Testis (tissue), 2 donors: Measurements from ENCODE around the gene ACY1.

Experiments used
- POLR2A ChIP-seq: fragments of 450-650 bp; IDR thresholded peaks from one replicate; pipeline ENCODE4 v1.6.1; 2017; ENCODE audit warnings: antibody characterized with exemption, mild to moderate bottlenecking, moderate library complexity
- TF ChIP-seq, protein P1 (sequence below), 3 experiments: fragments of 450-650 bp in 2 of 3; fragments of 200-600 bp in 1 of 3; sonication (generic) in 1 of 3; IDR thresholded peaks; one replicate each; pipeline ENCODE4 v1.5.1; 2016 to 2019; ENCODE audit warnings: antibody characterized with exemption in 3 of 3, mild to moderate bottlenecking in 2 of 3, moderate library complexity in 1 of 3

DNA sequence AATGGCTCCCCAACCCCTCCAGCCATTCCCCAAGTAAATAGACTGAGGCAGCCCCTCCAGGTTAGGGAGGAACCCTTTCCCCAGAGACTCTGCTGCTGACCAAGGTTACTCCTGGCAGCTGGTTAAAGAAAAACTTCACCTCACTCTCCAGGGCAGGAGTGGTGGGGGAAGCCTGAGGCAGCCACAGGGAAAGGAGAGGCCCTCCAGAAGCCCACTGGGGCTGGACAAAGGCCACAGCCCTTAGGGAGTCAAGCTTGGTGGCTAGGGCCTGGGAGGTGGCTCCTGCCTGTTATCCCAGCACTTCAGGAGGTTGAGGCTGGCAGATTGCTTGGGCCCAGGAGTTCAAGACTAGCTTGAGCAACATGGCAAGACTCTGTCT, 923 bp downstream of the ACY1 start:
- TF ChIP-seq, protein P1, sequence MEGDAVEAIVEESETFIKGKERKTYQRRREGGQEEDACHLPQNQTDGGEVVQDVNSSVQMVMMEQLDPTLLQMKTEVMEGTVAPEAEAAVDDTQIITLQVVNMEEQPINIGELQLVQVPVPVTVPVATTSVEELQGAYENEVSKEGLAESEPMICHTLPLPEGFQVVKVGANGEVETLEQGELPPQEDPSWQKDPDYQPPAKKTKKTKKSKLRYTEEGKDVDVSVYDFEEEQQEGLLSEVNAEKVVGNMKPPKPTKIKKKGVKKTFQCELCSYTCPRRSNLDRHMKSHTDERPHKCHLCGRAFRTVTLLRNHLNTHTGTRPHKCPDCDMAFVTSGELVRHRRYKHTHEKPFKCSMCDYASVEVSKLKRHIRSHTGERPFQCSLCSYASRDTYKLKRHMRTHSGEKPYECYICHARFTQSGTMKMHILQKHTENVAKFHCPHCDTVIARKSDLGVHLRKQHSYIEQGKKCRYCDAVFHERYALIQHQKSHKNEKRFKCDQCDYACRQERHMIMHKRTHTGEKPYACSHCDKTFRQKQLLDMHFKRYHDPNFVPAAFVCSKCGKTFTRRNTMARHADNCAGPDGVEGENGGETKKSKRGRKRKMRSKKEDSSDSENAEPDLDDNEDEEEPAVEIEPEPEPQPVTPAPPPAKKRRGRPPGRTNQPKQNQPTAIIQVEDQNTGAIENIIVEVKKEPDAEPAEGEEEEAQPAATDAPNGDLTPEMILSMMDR (IDR thresholded peaks at IDR 0.05): no peak
- no peak for TF ChIP-seq POLR2A
